ENCODE data around the gene CAPN11.

GRCh38 chr6:44169886-44170570 lies 11.4 kb downstream of the CAPN11 start:
- TF ChIP-seq EZH2phosphoT487 (conservative IDR thresholded peaks at IDR 0.05; ENCODE audit: low read length), result no peak
- TF ChIP-seq, protein P1, sequence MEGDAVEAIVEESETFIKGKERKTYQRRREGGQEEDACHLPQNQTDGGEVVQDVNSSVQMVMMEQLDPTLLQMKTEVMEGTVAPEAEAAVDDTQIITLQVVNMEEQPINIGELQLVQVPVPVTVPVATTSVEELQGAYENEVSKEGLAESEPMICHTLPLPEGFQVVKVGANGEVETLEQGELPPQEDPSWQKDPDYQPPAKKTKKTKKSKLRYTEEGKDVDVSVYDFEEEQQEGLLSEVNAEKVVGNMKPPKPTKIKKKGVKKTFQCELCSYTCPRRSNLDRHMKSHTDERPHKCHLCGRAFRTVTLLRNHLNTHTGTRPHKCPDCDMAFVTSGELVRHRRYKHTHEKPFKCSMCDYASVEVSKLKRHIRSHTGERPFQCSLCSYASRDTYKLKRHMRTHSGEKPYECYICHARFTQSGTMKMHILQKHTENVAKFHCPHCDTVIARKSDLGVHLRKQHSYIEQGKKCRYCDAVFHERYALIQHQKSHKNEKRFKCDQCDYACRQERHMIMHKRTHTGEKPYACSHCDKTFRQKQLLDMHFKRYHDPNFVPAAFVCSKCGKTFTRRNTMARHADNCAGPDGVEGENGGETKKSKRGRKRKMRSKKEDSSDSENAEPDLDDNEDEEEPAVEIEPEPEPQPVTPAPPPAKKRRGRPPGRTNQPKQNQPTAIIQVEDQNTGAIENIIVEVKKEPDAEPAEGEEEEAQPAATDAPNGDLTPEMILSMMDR (IDR thresholded peaks at IDR 0.05; ENCODE audit: insufficient read depth, low read length, poor library complexity, severe bottlenecking), result no peak

Data from SU-DHL-6 (cell line).